ENCODE measurements around the gene RASD1. TPM values are rescaled to one million over a fixed set of nuclear protein-coding genes. Genes with fewer than 3 reads are reported as not detected.

Gene RASD1
- polyA plus RNA-seq, 1 of the 3 experiments (the other 2 are of a cell fraction) = 0.43 TPM

GRCh38 chr17:17493986-17494466, 2.2 kb downstream of the RASD1 start (continued):
- TF ChIP-seq IRF3 (IDR thresholded peaks at IDR 0.05; ENCODE audit: low read depth, low read length) = no peak

- Histone ChIP-seq H3K27ac (ENCODE audit: low read depth in 2 of 2, low read length in 1 of 2) (no peak overlapping the region), H3K9me2 (no peaks in the 10 kb centered on the region), H3K27me3 (ENCODE audit: insufficient read depth) (no peaks in the 10 kb centered on the region), H3F3A (replicated peaks; ENCODE audit: insufficient read depth) (peaks cover 2% of the 10 kb centered on the region), H2AFZ (ENCODE audit: low read depth) (no peak overlapping the region), H3K4me3 (ENCODE audit: low read depth in 2 of 2, low read length in 1 of 2) (no peak overlapping the region), H4K20me1 (ENCODE audit: insufficient read depth) (no peaks in the 10 kb centered on the region), H3K36me3 (replicated peaks in 1 of 2; ENCODE audit: control insufficient read depth in 1 of 2, insufficient read depth in 2 of 2, low read length in 1 of 2) (peaks cover 3 to 33% of the 10 kb centered on the region in 2 experiments), H3K4me1 (ENCODE audit: control insufficient read depth in 1 of 2, insufficient read depth in 2 of 2, low read depth in 1 of 2, low read length in 1 of 2) (peaks cover 0 to 7% of the 10 kb centered on the region in 2 experiments; a peak in 1 of 4 replicates), H3K9me3 (no peaks in the 10 kb centered on the region), H3K9ac (no peak overlapping the region), H3K79me2 (ENCODE audit: insufficient read depth) (no peaks in the 10 kb centered on the region), H3K4me2 (no peak overlapping the region)
- TF ChIP-seq EZH2phosphoT487 (IDR thresholded peaks at IDR 0.05; ENCODE audit: borderline replicate concordance, low read depth) (no peak), MXI1 (IDR thresholded peaks at IDR 0.05; ENCODE audit: low read depth, low read length) (no peak), ELF1 (IDR thresholded peaks at IDR 0.05) (no peak), NFIC (IDR thresholded peaks at IDR 0.05; ENCODE audit: borderline replicate concordance) (no peak), JUND (IDR thresholded peaks at IDR 0.05) (no peak), MAX (IDR thresholded peaks at IDR 0.05; ENCODE audit: low read depth) (no peak), NRF1 (IDR thresholded peaks at IDR 0.05; ENCODE audit: low read depth, low read length) (no peak)
- DNase-seq = no peak
- POLR2A ChIA-PET = no interaction called here
- CTCF ChIA-PET = interaction anchor here (1.0 kb wide), 1 partner anchor 75 kb away, joined by 3 read pairs; no protein-coding TSS in a partner anchor
- WGBS (ENCODE audit: low lambda C conversion rate) = 83% methylated on average over 11 of the region's 15 CpGs
These were observed 2.8 kb downstream of the RASD1 start for GRCh38 chr17:17493249-17493985.

GRCh38 chr17:17492571-17492970, 3.6 kb downstream of the RASD1 start:
- Histone ChIP-seq H3K79me2 (ENCODE audit: insufficient read depth) (no peaks in the 10 kb centered on the region; the same call in 1 of the 2 replicates), H3K9me2 (no peaks in the 10 kb centered on the region), H3K27ac (ENCODE audit: low read depth in 2 of 2, low read length in 1 of 2) (no peak overlapping the region), H3K36me3 (replicated peaks in 1 of 2; ENCODE audit: control insufficient read depth in 1 of 2, insufficient read depth in 2 of 2, low read length in 1 of 2) (peaks cover 3 to 37% of the 10 kb centered on the region in 2 experiments), H3K4me1 (ENCODE audit: control insufficient read depth in 1 of 2, insufficient read depth in 2 of 2, low read depth in 1 of 2, low read length in 1 of 2) (peaks cover 0 to 7% of the 10 kb centered on the region in 2 experiments; a peak in 1 of 4 replicates), H3K4me2 (no peak overlapping the region), H3K4me3 (ENCODE audit: low read depth in 2 of 2, low read length in 1 of 2) (no peak overlapping the region), H3F3A (replicated peaks; ENCODE audit: insufficient read depth) (peaks cover 2% of the 10 kb centered on the region), H3K9me3 (no peaks in the 10 kb centered on the region), H3K27me3 (ENCODE audit: insufficient read depth) (no peaks in the 10 kb centered on the region), H3K9ac (no peak overlapping the region), H4K20me1 (ENCODE audit: insufficient read depth) (0 out of 2 replicates have a peak, but pooled peaks cover 5% of the 10 kb centered on the region), H2AFZ (ENCODE audit: low read depth) (no peak overlapping the region)
- CTCF ChIA-PET = interaction anchor here (1.0 kb wide), 1 partner anchor 120 kb away, joined by 3 read pairs; no protein-coding TSS in a partner anchor
- POLR2A ChIA-PET = no interaction called here
- 91% methylated on average over 9 of the region's 9 CpGs for WGBS (ENCODE audit: low lambda C conversion rate)
- no peak for DNase-seq
- TF ChIP-seq RAD21 (IDR thresholded peaks at IDR 0.05; ENCODE audit: low read length) = no peak
- no peak for TF ChIP-seq CHD2 (IDR thresholded peaks at IDR 0.05; ENCODE audit: low read length, partially characterized antibody)
- TF ChIP-seq RCOR1 (IDR thresholded peaks at IDR 0.05; ENCODE audit: low read length) = no peak
- no peak for TF ChIP-seq RXRA (IDR thresholded peaks at IDR 0.05; ENCODE audit: borderline replicate concordance, low read depth)
- TF ChIP-seq REST (IDR thresholded peaks at IDR 0.05; ENCODE audit: low read depth, low read length) = no peak
- TF ChIP-seq NFIC (IDR thresholded peaks at IDR 0.05; ENCODE audit: borderline replicate concordance) = no peak
- no peak for TF ChIP-seq ELF1 (IDR thresholded peaks at IDR 0.05)
- no peak for TF ChIP-seq GATA2 (CRISPR knock-in tag; IDR thresholded peaks at IDR 0.05)
- TF ChIP-seq SIN3A (IDR thresholded peaks at IDR 0.05; ENCODE audit: borderline replicate concordance, low read depth, low read length) = no peak
- TF ChIP-seq MXI1 (IDR thresholded peaks at IDR 0.05; ENCODE audit: low read depth, low read length) = no peak
- TF ChIP-seq CTCF (IDR thresholded peaks at IDR 0.05) = no peak
- no peak for TF ChIP-seq FOXJ3 (CRISPR knock-in tag; IDR thresholded peaks at IDR 0.05)
- TF ChIP-seq FOSL2 (IDR thresholded peaks at IDR 0.05; ENCODE audit: borderline replicate concordance, low read depth) = no peak

Data from SK-N-SH (cell line).